OCI-LY1 (cell line): ENCODE data around the gene TLK1.
"Not testable (repeated sequence)": the region's sequence is repeated elsewhere in the genome, so short reads cannot be mapped to it uniquely, and the experiment has no call there.

Experiments used
- EZH2 ChIP-seq: fragments of 200-600 bp; sonication (generic), shearing (Covaris generic); IDR thresholded peaks from 2 replicates; pipeline ENCODE4 v1.8.0; 2017; ENCODE audit warnings: borderline replicate concordance, mixed run types, mild to moderate bottlenecking, antibody characterized with exemption, low read length, moderate library complexity, mixed read lengths
- TF ChIP-seq, protein P1 (sequence below): fragments of 200-600 bp; sonication (generic), shearing (Covaris generic); IDR thresholded peaks from 2 replicates; pipeline ENCODE4 v1.5.1; 2017; ENCODE audit warnings: mild to moderate bottlenecking, antibody characterized with exemption, low read length, moderate library complexity, mixed read lengths

DNA sequence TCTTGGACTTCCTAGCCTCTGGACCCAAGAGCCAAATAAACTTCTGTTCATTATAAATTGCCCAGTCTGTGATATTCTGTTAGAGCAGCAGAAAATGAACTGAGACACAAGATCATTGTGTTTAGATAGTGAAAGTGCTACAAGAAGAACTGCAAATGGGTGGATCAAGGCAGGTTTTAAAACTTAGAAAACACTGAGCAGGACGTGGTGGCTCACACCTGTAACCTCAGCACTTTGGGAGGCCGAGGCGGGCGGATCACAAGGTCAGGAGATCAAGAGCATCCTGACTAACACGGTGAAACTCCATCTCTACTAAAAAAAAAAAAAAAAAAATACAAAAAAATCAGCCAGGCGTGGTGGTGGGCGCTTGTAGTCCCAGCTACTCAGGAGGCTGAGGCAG is 84.3 kb downstream of the TLK1 start:
- TF ChIP-seq, protein P1, sequence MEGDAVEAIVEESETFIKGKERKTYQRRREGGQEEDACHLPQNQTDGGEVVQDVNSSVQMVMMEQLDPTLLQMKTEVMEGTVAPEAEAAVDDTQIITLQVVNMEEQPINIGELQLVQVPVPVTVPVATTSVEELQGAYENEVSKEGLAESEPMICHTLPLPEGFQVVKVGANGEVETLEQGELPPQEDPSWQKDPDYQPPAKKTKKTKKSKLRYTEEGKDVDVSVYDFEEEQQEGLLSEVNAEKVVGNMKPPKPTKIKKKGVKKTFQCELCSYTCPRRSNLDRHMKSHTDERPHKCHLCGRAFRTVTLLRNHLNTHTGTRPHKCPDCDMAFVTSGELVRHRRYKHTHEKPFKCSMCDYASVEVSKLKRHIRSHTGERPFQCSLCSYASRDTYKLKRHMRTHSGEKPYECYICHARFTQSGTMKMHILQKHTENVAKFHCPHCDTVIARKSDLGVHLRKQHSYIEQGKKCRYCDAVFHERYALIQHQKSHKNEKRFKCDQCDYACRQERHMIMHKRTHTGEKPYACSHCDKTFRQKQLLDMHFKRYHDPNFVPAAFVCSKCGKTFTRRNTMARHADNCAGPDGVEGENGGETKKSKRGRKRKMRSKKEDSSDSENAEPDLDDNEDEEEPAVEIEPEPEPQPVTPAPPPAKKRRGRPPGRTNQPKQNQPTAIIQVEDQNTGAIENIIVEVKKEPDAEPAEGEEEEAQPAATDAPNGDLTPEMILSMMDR = not testable (repeated sequence)
- not testable (repeated sequence) for TF ChIP-seq EZH2
